Esophagus muscularis mucosa (tissue), 4 donors: ENCODE results near the gene SLBP. TPM values are rescaled to one million over a fixed set of nuclear protein-coding genes. Genes with fewer than 3 reads are reported as not detected.

Source experiments
- DNase-seq: peaks from one replicate; pipeline ENCODE4 v3.0.0-alpha.2; 2017; ENCODE audit errors: extremely low spot score
- H3K27ac ChIP-seq, 4 donors: fragments of 200-600 bp; sonication (generic); replicated peaks in 1 of 4; 1 replicate in 3 of 4; 2 replicates in 1 of 4; pipeline ENCODE4 v1.5.1; 2016 to 2019; ENCODE audit warnings: mild to moderate bottlenecking in 1 of 4
- H3K27me3 ChIP-seq, 4 donors: fragments of 200-600 bp; sonication (generic); one replicate each; pipeline versions ENCODE4 v1.5.1 to v1.6.0; 2016 to 2019
- H3K36me3 ChIP-seq, 4 donors: fragments of 200-600 bp; sonication (generic); one replicate each; pipeline ENCODE4 v1.5.1; 2016 to 2019
- H3K4me1 ChIP-seq, 4 donors: fragments of 200-600 bp; sonication (generic); one replicate each; pipeline ENCODE4 v1.5.1; 2016 to 2019
- H3K4me3 ChIP-seq, 4 donors: fragments of 200-600 bp; sonication (generic); 1 replicate in 2 of 4; 2 replicates in 2 of 4; pipeline ENCODE4 v1.5.1; 2016 to 2019; ENCODE audit warnings: mild to moderate bottlenecking in 4 of 4, moderate library complexity in 1 of 4
- H3K9me3 ChIP-seq, 4 donors: fragments of 200-600 bp; sonication (generic); 1 replicate in 3 of 4; 2 replicates in 1 of 4; pipeline ENCODE4 v1.5.1; 2016 to 2019
- CTCF ChIP-seq, 3 experiments: fragments of 200-600 bp in 2 of 3; fragments of 450-650 bp in 1 of 3; sonication (generic) in 2 of 3; IDR thresholded peaks; one replicate each; pipeline ENCODE4 v1.5.1; 2017 to 2019; ENCODE audit warnings: antibody characterized with exemption in 3 of 3, mild to moderate bottlenecking in 2 of 3, moderate library complexity in 1 of 3
- EP300 ChIP-seq: sonication (generic); formaldehyde crosslinking; IDR thresholded peaks from one replicate; pipeline ENCODE4 v1.6.1; 2017; ENCODE audit warnings: antibody characterized with exemption
- POLR2A ChIP-seq: fragments of 450-650 bp; IDR thresholded peaks from one replicate; pipeline ENCODE4 v1.6.1; 2017; ENCODE audit warnings: antibody characterized with exemption, moderate library complexity, mild to moderate bottlenecking, low read depth
- POLR2AphosphoS5 ChIP-seq, 2 donors: sonication (generic); formaldehyde crosslinking; IDR thresholded peaks; one replicate each; pipeline ENCODE4 v1.6.1; 2017; ENCODE audit warnings: antibody characterized with exemption in 2 of 2
- WGBS: methylation state at CpG from one replicate; pipeline ENCODE4 v1.1.5; 2018; 5-methylcytosine and 5-hydroxymethylcytosine counted together
- intact Hi-C: fragments of 100-400 bp; cut with DNase I; formaldehyde crosslinking; loops from one replicate; pipeline ENCODE4 v1.15.1; 2023
- total RNA-seq, 4 donors: library from RNA; depleted of rRNA; stranded (reverse); fragments of >200 nt; gene quantifications; one replicate each; pipeline versions ENCODE4 v1.1.0 to v1.2.1, GENCODE V29; 2016

SLBP gene
- total RNA-seq, 4 donors from 2014 or later, result 41.5 to 56.1 (median 45.5) TPM

- TF ChIP-seq POLR2AphosphoS5 (IDR thresholded peaks at IDR 0.05) (no peak), CTCF (IDR thresholded peaks at IDR 0.05) (no peak), EP300 (no peak), POLR2A (no peak)
- Histone ChIP-seq H3K4me1 (peaks cover 5 to 20% (median 17%) of the 10 kb centered on the region in 4 donors), H3K4me3 (no peak overlapping the region), H3K27ac (no peak overlapping the region), H3K9me3 (peaks cover 0 to 5% (median 0%) of the 10 kb centered on the region in 4 donors), H3K27me3 (peaks cover 0 to 48% (median 2%) of the 10 kb centered on the region in 4 donors), H3K36me3 (no peaks in the 10 kb centered on the region)
- intact Hi-C loops, result no loop called here
- no peak for DNase-seq
- 60% methylated on average over 2 of the region's 35 CpGs for WGBS
Measured at GRCh38 chr4:1752284-1753041, 40.3 kb upstream of the SLBP start.

- intact Hi-C loops, result no loop called here
- WGBS, result no CpG with 5 or more reads among the region's 8 CpGs
- H3K36me3 ChIP-seq, result no peaks in the 10 kb centered on the region
- peaks cover 0 to 51% (median 2%) of the 10 kb centered on the region in 4 donors for H3K27me3 ChIP-seq
- H3K4me3 ChIP-seq, result no peak overlapping the region
- no peak for DNase-seq
- no peak overlapping the region for H3K27ac ChIP-seq
- H3K9me3 ChIP-seq, result peaks cover 0 to 5% (median 0%) of the 10 kb centered on the region in 4 donors
- peaks cover 5 to 20% (median 17%) of the 10 kb centered on the region in 4 donors for H3K4me1 ChIP-seq
- no peak for TF ChIP-seq POLR2AphosphoS5 (IDR thresholded peaks at IDR 0.05)
- no peak for TF ChIP-seq EP300
- no peak for TF ChIP-seq POLR2A
- TF ChIP-seq CTCF (IDR thresholded peaks at IDR 0.05), result no peak
Measured at GRCh38 chr4:1751919-1752283, 39.8 kb upstream of the SLBP start.

GRCh38 chr4:1751155-1751918 is 39.2 kb upstream of the SLBP start:
- DNase-seq, result no peak
- Histone ChIP-seq H3K4me1 (peaks cover 5 to 20% (median 17%) of the 10 kb centered on the region in 4 donors), H3K27ac (no peak overlapping the region), H3K36me3 (no peaks in the 10 kb centered on the region), H3K9me3 (peaks cover 0 to 5% (median 0%) of the 10 kb centered on the region in 4 donors), H3K4me3 (no peak overlapping the region), H3K27me3 (peaks cover 0 to 57% (median 2%) of the 10 kb centered on the region in 4 donors)
- 90% methylated on average over 11 of the region's 31 CpGs for WGBS
- TF ChIP-seq POLR2AphosphoS5 (IDR thresholded peaks at IDR 0.05), result no peak
- TF ChIP-seq POLR2A, result no peak
- TF ChIP-seq EP300, result no peak
- no peak for TF ChIP-seq CTCF (IDR thresholded peaks at IDR 0.05)
- intact Hi-C loops, result no loop called here

GRCh38 chr4:1750381-1751154 is 38.4 kb upstream of the SLBP start:
- Histone ChIP-seq H3K27me3 (peaks cover 0 to 58% (median 2%) of the 10 kb centered on the region in 4 donors), H3K4me1 (peaks cover 5 to 20% (median 17%) of the 10 kb centered on the region in 4 donors), H3K36me3 (no peaks in the 10 kb centered on the region), H3K9me3 (peaks cover 0 to 5% (median 0%) of the 10 kb centered on the region in 4 donors), H3K4me3 (no peak overlapping the region), H3K27ac (no peak overlapping the region)
- WGBS, result 92% methylated on average over 10 of the region's 18 CpGs
- TF ChIP-seq POLR2A (no peak), CTCF (IDR thresholded peaks at IDR 0.05) (no peak), EP300 (no peak), POLR2AphosphoS5 (IDR thresholded peaks at IDR 0.05) (no peak)
- no peak for DNase-seq
- intact Hi-C loops, result no loop called here
